Amniotic epithelial cell (primary cell): ENCODE data around the gene HES4.
"Not testable (repeated sequence)": the region's sequence is repeated elsewhere in the genome, so short reads cannot be mapped to it uniquely, and the experiment has no call there.

Experiments used
- DNase-seq: peaks from one replicate; pipeline ENCODE4 v3.0.0-alpha.2; 2010; ENCODE audit warnings: low read depth

Gene HES4

DNA sequence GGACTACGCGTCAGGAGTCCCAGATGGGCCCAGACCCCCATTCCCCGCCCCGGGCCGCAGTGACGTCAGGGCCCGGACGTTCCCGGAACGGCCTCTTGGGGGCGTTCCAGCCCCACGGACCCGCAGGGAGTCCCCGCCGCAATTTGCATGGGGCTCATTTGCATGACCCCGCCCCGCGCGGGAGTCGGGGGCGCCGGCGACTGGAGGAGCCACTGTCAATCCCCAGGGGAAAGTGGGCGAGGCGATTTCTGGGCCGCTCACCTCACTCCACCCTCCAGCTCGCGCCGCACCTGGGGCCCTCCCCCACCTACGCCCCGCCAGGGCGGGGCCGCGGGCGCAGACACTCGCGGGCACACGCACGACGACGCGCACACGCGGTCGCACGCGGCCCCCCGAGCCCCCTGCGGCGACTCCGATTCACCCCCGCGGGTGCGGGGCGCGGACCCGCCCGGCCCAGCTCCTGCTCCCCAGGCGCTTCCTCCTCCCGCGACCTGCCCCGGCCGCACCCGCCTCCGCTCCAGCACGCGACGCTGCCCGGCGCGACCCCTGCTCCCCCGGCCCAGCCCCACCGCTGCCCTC is 33.2 kb upstream of the HES4 start:
- peak; percentile 66 for DNase-seq

DNA sequence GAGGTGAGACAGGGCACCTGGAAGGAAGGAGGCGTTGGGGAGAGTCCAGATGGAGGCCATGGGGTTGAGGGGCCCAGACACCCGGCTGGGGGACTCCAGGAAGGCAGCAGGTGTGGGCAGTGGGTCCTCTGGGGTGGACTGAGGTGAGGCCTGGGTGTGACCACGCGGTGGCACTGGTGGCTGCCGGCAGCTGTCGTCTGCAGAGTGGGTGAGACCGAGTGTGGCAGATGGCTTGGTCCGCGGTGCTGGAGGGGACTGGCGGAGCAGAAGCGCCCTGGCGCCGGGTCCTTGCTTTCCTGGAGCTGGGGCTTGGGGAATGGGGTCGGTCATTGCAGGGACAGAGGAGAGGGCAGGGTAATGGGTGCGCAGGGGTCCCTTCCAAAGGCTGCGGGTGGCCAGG is 32.5 kb upstream of the HES4 start:
- no peak for DNase-seq

DNA sequence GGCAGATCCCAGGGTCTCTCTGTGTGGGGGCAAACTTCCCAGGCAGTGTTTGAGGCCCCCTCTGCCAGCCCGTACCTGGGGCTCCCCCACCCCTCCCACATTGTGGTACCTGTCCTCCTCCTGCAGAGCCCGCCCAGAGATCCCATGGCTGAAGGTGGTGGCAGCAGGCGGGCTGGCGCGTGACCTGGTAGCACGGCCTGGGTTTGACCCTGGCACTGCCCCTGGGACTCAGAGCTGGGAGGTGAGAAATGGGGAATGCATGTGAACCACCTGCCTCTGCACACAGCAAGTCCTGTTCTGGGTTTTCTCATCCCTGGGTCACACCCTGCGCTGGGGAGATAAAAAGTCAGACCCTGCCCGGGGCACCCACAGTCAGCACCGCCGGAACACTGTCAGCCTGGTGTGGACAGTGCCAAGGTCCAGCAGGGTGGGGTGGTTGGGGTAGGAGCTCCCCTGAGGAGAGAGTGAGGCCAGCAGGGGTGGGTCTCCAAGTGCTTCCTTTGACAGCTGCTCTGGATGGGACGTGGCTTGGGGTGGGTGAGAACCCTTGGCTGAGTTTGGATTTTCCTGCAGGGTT is 31.9 kb upstream of the HES4 start:
- no peak for DNase-seq

DNA sequence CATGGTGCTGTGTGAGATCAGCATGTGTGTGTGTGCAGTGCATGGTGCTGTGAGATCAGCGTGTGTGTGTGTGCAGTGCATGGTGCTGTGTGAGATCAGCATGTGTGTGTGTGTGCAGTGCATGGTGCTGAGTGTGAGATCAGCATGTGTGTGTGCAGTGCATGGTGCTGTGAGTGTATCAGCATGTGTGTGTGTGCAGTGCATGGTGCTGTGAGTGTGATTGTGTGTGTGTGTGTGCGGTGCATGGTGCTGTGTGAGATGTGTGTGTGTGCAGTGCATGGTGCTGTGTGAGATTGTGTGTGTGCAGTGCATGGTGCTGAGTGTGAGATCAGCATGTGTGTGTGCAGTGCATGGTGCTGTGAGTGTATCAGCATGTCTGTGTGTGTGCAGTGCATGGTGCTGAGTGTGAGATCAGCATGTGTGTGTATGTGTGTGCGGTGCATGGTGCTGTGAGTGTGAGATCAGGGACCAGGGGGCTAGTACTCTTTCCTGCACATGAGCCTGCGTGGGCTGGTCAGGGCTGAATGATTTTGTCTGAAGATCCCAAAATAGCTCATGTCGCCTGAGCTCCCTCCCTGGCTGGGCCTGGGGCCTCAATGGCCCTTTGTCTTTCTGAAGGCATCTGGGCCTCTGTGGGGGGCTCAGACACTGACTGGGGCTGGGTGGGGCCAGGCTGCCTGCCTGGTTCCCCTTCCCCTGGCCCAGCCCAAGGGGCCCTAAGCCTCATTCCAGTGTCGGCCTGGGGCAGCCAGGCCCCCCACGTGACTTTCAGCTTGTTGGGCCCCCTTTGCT is 31.2 kb upstream of the HES4 start:
- not testable (repeated sequence) for DNase-seq

DNA sequence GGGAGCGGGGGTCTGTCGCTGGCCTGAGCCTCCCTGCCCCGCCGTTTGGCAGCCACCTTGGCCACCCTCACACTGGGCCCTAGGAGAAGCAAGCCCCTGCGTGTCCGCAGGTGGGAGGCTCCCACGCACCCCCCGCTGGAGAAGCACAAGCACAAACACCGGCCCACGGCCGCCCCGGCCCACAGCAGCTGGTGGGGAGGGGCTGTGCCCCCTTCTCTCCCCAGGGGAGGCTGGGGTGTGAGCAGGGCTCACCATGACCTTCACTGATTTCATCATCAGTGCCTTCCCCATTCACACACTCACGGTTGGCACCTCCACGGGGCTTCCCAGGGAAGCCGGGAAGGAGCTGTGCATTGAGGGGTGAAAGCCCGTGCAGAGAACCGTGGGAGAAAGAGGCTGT is 27.9 kb upstream of the HES4 start:
- DNase-seq: no peak

DNA sequence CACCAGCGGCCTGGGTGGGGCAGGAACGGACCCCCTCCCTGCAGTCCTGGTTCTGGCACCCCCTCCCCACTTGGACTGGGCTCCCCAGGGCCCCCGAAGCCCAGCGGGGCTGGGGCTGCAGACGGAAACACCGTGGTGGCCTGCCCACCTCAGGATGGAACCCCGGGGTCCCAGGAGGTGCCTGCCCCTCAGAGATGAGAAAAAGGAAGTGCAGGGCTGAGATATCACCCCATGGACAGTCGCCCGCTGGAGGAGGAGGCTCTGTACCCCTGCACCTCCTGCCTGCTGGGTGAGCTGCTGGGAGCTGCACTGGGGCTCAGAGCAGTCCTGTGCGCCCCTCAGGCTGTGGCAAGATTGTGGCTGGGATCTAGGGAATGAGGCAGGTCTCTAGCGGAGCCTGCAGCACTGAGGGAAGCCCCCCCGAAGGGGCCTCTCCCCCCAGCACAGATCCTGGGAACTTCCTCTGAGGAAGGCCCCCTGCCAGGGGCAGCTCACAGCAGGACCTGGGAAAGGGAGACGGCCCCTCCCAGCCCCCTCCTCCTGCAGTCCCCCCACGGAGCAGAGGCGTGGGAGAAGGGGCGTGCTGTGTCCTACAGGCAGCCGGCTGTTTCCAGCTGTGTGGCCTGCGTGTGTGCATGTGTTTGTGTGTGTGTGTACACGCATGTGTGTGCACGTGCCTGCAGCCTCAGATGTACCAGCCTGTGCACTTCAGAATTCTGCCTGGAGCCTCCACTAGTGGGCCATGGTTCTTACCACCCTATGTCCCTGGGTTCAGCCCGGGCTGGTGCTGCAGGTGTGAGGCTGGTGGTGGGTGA is 26.9 kb upstream of the HES4 start:
- no peak for DNase-seq

DNA sequence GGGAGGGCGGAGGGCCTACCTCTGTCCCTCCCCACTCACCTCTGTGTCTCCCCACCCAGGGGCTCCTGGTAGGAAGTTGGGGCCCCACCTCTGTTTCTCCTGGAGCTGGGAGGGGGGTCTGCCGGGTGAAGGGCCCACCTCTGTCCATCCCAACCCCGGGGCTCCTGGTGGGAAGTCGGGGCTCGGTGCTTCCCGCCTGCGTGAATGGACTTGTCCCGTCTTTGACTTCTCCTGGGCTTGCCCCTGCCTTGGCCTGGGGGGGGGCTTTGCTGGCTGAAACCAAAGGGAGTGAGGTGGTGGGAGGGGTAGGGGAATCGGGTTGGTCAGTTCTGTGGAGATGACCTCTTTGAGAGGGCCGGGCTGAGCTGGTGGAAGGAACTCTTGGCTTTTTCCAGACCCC is 25.8 kb upstream of the HES4 start:
- no peak for DNase-seq

DNA sequence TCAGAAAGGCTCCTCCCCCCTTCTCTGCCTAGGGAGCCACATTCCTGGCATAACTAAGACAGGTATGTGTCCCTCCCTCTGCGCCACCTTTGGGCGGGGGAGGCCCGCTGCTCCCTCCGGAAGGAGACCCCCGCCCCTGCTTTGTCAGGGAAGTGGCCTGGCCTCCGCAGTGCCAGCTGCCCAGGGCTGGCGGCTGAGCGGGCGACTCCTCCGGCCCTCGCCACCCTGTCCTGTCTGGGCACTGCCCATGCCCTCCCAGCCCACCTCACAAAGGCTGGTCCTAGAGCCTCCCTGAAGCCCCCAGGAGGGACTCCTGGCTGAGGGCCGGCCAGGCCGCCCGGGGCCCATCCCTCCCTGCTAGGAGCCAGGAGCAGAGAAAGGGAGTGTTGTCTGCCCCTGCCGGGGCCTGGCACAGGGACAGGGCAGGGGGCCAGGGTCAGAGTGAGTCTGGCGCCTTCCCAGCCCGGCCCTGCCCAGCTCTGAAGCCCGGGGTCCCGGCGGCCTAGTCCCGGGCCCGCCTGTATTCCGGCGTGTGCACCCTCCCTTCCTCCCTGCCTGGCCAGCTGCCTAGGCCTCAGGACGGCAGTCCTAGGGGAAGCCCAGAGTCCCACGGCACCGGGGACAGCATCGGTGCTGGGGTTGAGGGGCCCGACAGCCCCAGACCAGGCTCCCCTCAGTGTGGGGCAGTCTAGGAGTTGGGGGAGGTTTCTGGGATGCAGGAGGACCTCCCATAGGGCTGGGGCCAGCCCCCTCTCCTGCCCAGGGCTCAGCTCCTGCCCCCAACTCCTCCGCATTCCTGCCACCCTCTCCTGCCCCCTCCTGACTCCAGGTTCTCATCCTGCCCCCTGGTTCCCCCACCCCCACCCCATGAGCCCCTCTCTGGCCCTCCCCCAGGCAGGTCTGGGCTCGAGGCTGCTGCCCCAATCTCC is 25.1 kb upstream of the HES4 start:
- DNase-seq: peak; percentile 55

DNA sequence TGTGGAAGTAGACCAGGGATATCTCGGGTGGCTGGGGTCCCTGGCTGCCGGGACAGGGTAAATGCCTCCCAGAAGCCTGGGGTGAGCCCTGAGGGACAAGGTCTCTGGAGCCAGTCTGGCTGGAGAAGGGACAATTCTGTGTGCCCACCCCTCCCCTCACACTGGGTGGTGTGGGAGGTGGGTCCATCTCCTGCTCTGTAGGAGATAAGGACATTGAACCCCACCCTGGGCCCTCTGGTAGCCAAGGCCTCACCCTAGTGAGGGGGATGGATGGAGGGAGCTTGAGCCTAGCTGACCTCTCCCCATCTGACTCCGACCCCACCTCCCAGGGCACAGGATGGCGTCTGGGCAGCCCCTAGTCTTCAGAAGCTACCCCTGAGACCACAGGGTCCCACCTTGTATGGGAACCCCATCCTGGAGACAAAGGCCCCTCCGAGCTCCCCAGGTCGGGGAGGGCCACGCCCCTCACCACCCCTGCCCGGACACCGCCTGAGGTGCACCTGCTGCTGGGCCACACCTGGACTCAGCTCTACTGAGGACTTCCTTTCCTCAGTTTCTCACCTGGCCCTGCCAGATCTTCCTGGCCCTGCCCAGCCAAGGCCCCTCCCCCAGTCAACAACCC is 24.4 kb upstream of the HES4 start:
- no peak for DNase-seq

DNA sequence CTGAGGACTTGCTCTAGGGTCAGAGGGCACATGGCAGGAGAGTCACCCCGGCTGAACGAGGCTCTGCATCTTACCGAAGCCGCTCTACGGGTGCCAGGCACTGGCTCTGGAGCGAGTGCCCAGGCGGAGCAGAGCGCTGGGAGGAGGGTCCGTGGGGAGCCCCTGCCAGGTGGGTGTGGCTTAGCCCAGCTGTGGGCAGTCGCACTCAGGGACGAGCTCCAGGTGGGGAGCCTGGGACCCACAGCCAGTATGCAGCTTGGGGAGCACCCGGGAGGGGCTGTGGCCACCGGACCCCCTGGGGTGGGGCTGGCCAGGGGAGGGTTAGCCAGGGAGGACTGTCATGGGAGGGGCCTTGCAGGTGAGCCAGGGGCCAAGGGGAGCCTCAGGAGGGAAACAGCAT is 23.8 kb upstream of the HES4 start:
- DNase-seq: no peak

DNA sequence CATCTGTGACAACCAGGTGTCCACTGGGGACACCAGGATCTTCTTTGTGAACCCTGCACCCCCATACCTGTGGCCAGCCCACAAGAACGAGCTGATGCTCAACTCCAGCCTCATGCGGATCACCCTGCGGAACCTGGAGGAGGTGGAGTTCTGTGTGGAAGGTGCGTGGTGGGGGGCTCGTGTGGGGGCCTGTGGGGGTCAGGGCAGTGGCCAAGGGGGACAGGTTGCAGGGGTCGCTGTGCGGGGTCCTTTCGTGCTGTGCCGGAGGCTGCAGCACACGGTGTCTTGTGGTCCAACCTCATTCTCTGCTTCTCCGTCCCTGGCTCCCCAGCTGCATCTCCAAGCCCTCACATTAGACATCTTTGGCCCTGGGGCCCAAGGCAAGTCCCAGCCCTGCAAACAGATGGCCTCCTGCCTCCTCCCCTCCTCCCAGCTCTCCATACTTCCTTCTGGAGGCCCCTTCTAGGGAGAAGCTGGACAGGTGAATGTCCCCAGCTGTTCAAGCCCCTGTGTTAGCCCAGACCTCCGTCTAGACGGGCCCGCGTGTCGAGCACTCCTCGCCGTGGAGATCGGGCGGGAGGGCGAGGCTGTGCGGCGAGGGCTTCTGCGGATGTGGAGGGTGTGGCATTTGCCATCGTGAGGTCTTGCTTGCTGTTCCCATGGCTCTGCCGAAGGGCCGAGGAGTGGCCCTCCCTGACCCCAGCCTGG is 22.6 kb upstream of the HES4 start:
- DNase-seq: no peak

DNA sequence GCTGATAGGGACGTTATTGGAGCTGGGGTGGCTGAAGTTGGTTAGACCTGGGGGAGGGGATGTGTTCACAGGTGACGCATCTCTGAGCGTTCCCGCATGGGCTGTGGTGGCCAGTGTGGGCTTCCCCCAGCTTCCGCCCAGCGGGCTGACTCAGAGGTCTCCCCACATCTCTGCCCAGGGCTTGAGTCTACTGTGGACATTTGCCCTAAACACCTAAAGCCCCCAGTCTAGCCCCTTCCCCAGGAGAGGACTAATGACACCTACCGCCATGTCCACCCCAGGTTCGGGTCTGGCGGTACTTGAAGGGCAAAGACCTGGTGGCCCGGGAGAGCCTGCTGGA is 22.0 kb upstream of the HES4 start:
- peak; percentile 78 for DNase-seq

DNA sequence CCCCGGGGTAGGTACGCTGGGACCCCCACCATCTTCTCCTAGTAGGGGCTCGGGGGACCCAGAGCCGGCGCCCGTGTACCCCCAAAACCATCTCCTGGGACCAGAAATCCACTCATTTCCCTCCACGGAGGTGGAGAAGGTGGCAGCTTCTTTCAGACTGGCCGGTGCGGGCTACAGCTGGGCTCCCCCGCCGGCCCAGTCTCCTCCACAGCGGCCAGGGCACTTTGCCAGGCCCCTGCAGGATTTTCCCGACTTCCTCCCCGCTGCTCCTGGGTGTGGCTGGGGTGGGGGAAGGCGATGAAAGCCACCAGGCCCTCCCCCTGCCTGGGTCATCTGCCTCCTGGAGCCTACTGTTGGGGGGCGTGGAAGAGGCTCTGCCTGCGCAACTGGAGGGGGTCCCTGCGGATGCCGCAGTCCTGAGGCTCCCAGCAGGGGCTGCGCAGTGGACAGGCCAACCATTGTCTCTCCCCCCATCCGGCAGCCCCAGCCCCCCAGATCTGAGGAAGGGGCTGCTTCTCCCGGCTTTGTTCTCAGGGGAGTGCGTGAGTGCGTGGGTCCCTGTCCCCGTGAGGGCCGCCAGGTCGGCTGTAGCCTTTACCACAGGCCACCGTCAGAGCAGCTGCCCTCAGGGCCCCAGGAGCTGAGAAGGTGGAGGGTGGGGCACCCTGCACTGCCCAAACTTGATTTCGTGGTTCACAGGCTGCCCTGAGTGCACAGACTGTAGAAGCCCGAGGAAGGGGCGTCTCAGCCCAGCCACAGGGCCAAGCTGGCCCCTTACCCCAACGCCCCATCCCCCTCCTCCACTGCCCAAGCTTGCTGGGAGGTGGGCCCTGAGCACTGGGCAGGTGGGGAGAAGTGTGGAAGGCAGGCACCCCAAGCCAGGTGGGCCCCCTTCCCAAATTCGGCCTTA is 21.4 kb upstream of the HES4 start:
- peak; percentile 69 for DNase-seq

DNA sequence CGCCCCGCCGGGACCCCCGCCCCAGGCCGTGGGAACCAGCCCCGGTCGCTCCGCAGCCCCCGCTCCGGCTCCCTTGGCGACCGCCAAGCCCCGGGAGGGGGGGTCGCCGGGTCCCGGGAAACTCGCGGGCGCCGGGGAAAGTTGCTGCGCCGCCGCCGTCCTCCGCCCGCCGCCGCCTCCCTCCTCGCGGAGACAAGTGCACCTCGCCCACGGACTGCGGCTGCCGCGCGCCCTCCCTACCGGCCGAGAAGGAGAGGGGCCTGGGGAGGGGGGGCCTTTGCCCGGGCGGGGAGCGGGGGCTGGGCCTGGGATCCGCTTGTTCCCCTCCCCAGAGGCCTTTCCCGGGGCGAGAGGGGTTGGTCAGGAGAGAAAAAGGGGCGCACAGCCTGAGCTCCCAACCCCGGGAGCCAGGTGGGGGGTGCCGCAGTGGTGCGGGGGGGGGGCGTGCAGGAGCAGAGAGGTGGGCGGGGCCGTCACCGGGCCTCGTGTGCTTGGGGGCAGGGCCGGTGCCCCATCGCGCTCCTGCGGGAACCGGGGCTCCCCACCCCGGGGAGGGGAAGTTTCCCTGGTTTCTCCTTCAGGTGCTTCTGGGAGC is 20.6 kb upstream of the HES4 start:
- no peak for DNase-seq

DNA sequence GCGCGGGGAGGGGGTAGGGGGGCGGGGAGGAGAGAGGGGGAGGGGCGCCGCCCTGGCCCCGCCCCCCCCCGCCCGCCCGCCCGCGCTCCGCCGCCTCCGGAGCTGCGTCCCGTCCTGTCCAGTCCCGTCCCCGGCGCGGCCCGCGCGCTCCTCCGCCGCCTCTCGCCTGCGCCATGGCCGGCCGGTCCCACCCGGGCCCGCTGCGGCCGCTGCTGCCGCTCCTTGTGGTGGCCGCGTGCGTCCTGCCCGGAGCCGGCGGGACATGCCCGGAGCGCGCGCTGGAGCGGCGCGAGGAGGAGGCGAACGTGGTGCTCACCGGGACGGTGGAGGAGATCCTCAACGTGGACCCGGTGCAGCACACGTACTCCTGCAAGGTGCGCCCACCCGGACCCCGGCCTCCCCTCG is 20.1 kb upstream of the HES4 start, which contains the start of gene AGRN:
AGRN (plus strand) TSS at position 121 of the 405 bp plus-strand sequence; CDS start at position 174, 53 bp downstream.
- no peak for DNase-seq

DNA sequence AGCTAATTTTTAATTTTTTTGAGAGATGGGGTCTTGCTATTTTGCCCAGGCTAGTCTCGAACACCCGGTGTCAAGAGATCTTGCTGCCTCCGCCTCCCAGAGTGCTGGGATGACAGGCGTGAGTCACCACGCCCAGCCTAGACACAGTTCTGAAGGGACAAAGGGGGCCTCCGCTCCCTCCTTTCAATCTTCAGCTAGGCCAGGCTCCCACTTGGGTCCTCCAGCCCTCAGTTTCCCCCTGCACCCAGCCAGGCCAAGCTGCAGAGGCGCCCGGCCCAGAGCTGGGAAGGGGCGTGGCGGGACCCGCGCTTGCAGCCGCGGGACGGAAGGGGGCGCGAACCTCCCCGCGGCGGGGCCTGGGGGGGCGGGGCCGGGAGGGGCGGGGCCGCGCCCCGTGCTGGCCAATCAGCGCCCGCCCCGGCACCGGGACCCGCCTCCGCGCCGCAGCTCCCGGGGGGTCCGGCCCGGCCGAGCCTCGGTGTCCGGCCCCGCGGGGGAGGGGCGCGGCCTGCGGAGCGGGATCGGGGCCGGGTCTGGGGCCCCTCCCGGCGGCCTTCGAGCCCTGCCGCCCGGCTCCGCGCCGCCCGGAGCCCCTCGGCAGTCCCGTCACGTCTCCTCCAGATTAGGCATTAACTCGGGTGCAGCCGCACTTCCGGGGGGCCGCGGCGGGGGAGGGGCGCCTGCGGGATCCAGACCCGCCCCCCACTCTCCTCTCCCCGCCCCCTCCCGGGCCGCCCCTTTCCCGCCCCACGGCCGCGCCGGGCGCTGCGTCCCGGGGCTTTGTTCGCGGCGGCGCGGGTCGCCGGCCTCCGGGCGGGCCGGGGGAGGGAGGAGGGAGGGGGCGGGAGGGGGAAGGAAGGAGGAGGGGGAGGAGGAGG is 19.5 kb upstream of the HES4 start:
- DNase-seq: peak; percentile 70

DNA sequence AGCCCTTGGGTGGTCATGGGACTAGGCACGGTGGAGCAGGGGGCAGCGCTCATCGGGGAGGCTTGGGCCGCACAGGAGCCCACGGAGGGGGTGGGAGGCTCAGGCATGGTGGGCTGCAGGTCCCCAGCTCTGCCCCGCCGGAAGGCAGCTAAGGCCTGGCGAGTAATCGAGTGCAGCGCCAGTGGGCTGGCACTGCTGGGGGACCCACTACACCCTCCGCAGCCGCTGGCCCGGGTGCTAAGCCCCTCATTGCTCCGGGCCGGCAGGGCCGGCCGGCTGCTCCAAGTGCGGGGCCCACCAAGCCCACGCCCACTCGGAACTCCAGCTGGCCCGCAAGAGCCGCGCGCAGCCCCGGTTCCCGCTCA is 18.4 kb upstream of the HES4 start:
- not testable (repeated sequence) for DNase-seq
